ENCODE measurements around the gene SAMMSON.

The SAMMSON gene

DNA sequence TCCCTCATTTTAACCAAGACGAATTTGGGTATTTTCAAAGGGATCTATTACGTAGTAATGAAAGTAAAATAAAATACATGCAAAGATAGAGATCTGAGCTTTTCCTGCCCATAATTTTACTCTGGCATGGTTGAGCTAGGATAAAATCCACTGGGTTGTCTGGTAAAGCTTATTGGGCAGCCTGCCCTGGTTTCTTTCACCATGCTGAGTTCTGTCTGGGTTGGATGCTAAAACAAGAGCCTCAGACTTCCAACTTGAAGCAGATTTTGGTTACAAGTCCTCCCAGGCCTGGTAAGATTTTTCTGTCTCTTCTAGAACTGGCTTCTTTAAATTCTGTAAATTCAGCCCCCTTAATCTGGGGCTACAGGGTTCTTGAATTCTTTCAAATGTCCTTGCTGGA lies 86.8 kb downstream of the SAMMSON start:
- DNase-seq (ENCODE audit: low spot score) = no peak
- H3K27ac ChIP-seq = no peak overlapping the region
- POLR2A ChIA-PET (ENCODE audit: low non-redundant PET) = no interaction called here
- TF ChIP-seq, protein P1, sequence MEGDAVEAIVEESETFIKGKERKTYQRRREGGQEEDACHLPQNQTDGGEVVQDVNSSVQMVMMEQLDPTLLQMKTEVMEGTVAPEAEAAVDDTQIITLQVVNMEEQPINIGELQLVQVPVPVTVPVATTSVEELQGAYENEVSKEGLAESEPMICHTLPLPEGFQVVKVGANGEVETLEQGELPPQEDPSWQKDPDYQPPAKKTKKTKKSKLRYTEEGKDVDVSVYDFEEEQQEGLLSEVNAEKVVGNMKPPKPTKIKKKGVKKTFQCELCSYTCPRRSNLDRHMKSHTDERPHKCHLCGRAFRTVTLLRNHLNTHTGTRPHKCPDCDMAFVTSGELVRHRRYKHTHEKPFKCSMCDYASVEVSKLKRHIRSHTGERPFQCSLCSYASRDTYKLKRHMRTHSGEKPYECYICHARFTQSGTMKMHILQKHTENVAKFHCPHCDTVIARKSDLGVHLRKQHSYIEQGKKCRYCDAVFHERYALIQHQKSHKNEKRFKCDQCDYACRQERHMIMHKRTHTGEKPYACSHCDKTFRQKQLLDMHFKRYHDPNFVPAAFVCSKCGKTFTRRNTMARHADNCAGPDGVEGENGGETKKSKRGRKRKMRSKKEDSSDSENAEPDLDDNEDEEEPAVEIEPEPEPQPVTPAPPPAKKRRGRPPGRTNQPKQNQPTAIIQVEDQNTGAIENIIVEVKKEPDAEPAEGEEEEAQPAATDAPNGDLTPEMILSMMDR (conservative IDR thresholded peaks at IDR 0.05; ENCODE audit: low read depth) = no peak
- CTCF ChIA-PET = no interaction called here

DNA sequence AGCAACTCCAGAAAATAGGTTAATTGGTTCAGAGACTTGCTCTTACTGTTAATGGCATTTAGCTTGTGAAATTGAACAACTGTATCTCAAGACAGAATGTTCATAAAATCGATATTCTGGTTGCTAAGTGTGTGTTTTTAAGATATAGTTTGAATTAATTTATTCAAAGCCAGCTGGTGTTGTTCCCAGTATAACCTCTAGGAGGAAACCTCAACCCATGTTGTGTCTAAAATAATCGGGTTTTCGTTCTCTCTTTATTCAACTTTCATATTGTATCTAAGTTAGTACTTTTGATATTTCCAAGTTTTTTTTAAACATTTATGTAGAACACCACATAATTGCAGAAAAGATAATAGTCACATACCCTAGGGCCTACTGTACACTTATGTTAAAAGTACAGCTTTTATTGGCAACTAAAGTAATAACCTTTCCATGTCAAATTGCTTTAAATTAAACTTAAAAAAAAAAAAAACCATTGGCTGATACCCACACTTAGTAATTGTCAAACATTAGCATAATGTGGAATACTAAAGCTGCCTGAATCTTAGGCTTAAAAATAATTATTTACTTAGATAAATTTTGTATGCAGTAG lies 90.9 kb downstream of the SAMMSON start:
- no peak overlapping the region for H3K27ac ChIP-seq
- POLR2A ChIA-PET (ENCODE audit: low non-redundant PET) = no interaction called here
- DNase-seq (ENCODE audit: low spot score) = peak; percentile 18
- CTCF ChIA-PET = interaction anchor here (0.6 kb wide), 3 partner anchors 223 to 1547 kb away, joined by 3 to 7 read pairs (median 3); no protein-coding TSS in a partner anchor
- TF ChIP-seq, protein P1 (conservative IDR thresholded peaks at IDR 0.05; ENCODE audit: low read depth) = peak; percentile 70

DNA sequence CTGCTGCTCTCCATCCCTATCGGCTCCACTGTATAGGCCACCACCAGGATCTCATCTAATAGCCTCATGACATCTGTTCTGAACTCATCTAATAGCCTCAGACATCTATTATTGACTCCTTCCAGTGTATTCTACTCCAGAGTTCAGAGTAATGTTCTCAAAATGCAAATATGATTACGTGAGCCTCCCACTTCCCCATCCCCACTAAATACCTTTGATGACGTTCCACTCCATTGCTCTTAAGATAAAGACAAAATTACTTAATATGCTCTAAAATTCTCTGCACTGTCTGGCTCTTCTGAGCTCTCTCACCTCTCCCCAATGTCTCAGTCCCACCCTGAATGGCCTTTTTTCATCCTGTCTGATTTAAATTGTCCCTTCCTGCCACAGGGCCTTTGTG lies 94.7 kb downstream of the SAMMSON start:
- no peak overlapping the region for H3K27ac ChIP-seq
- ChIA-PET CTCF (interaction anchor here (0.9 kb wide), 1 partner anchor 601 kb away, joined by 3 read pairs; no protein-coding TSS in a partner anchor), POLR2A (ENCODE audit: low non-redundant PET) (no interaction called here)
- DNase-seq (ENCODE audit: low spot score) = no peak
- TF ChIP-seq, protein P1 (conservative IDR thresholded peaks at IDR 0.05; ENCODE audit: low read depth) = no peak

DNA sequence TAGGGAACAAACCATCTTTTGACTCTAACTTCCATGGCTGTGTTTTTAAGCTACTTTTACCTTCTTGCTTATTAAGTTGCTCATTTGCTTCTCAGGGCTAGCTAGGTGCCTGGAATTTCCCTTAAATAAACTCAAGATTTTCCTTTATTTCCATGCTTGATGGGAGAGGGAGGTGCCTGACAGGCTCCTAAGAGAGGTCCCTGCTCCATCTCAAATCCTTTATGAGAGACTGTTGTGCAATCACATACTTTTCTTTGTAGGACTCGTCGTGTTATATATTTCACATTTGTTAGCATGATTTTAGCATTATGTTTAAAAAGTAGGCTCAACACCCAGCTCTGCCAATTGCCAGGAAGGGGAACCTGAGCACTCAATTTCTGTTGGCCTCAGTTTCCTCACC lies 95.7 kb downstream of the SAMMSON start:
- H3K27ac ChIP-seq = no peak overlapping the region
- ChIA-PET CTCF (interaction anchor here (0.6 to 0.7 kb wide), 2 partner anchors 394 to 1013 kb away, joined by 3 read pairs; no protein-coding TSS in a partner anchor), POLR2A (ENCODE audit: low non-redundant PET) (no interaction called here)
- TF ChIP-seq, protein P1 (conservative IDR thresholded peaks at IDR 0.05; ENCODE audit: low read depth) = no peak
- no peak for DNase-seq (ENCODE audit: low spot score)

DNA sequence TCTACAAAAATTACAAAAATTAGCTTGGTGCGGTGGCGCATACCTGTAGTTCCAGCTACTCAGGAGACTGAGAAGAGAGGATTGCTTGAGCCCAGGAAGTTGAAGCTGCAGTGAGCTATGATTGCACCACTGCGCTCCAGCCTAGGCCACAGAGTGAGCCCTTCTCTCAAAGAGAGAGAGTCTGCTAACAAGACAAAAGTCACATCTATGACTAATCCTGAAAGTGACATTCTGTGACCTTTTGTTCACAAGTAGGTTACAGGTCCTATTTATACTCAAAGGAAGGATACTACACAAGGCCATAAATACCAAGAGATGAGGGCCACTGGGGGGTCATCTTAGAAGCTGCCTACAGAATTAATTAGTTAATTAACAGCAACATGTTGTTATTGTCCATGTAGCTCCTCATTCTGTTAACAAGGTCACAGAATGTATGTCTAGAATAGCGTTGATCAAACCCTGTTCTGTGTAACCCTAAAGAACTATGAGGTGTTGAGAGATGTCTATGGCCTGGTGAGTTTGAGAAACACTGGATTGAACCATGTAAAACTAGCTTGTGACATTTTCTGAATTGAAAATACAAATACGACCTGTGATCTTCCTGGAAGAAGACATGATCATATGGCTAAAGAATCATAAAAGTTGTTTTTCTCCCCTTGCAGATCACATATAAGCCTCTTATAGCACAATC lies 97.0 kb downstream of the SAMMSON start:
- H3K27ac ChIP-seq = no peak overlapping the region
- ChIA-PET CTCF (no interaction called here), POLR2A (ENCODE audit: low non-redundant PET) (no interaction called here)
- DNase-seq (ENCODE audit: low spot score) = no peak
- TF ChIP-seq, protein P1 (conservative IDR thresholded peaks at IDR 0.05; ENCODE audit: low read depth) = no peak

DNA sequence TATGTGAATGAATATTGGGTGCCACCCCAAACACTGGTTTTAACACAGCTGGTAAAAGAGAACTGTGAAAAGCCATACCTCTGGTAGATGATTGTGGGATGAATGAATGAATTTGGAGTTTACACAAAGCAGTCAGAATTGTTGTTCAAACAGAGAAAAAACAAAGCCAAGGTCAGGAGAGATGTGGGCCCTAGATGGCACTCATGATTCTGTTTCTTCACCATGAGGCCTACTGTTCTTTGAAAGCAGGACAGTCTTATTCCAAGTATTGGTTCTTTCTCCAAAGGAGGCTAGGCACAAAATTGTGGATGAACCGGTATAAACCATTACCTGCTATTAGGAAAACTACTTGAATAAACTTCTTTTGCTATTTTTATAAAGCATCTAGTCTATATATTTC lies 97.6 kb downstream of the SAMMSON start:
- H3K27ac ChIP-seq = no peak overlapping the region
- DNase-seq (ENCODE audit: low spot score) = no peak
- POLR2A ChIA-PET (ENCODE audit: low non-redundant PET) = no interaction called here
- TF ChIP-seq, protein P1 (conservative IDR thresholded peaks at IDR 0.05; ENCODE audit: low read depth) = no peak
- CTCF ChIA-PET = no interaction called here
